Measurements from ENCODE around the gene PRR36. TPM values are rescaled to one million over a fixed set of nuclear protein-coding genes. Genes with fewer than 3 reads are reported as not detected.
A peak's percentile ranks its signal among the peaks of the same experiment; 100 is the strongest.

The PRR36 gene
- total and polyA plus RNA-seq, 12 donors: 0.01 to 0.07 (median 0.05) TPM; not detected in 9

DNA sequence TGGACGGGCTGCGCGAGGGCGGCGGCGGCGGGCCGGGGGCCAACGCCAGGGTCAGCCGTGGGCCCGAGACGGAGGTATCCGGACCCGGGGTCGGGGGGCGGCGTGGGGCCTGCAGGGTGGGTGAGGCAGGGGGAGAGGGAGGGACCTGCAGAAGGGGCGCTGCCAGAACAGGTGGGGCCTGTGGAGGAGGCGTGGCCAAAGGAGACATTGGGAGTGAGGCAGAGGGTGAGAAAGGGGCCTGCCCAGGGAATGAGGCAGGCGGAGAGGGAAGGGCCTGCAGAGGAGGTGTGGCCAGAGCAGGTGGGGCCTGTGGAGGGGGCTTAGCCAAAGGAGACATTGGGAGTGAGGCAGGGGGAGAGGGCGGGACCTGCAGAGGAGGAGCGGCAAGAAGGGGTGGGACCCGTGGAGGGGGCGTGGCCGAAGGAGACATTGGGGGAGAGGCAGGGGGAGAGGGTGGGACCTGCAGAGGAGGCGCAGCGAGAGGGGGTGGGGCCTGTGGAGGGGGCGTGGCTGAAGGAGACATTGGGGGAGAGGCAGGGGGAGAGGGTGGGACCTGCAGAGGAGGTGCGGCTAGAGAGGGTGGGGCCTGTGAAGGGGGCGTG, 4.2 kb downstream of the PRR36 start:
- peaks cover 6 to 67% (median 55%) of the 10 kb centered on the region in 7 donors for H3K27me3 ChIP-seq
- intact Hi-C loops (cut with DNase I): no loop called here
- WGBS, 2 donors: 16 to 24% methylated on average over 30 of the region's 30 CpGs
- peak overlapping the region in 9 of 10 donors; percentile 27 to 56 (median 46) for H3K4me3 ChIP-seq
- TF ChIP-seq, protein P1, sequence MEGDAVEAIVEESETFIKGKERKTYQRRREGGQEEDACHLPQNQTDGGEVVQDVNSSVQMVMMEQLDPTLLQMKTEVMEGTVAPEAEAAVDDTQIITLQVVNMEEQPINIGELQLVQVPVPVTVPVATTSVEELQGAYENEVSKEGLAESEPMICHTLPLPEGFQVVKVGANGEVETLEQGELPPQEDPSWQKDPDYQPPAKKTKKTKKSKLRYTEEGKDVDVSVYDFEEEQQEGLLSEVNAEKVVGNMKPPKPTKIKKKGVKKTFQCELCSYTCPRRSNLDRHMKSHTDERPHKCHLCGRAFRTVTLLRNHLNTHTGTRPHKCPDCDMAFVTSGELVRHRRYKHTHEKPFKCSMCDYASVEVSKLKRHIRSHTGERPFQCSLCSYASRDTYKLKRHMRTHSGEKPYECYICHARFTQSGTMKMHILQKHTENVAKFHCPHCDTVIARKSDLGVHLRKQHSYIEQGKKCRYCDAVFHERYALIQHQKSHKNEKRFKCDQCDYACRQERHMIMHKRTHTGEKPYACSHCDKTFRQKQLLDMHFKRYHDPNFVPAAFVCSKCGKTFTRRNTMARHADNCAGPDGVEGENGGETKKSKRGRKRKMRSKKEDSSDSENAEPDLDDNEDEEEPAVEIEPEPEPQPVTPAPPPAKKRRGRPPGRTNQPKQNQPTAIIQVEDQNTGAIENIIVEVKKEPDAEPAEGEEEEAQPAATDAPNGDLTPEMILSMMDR (IDR thresholded peaks at IDR 0.05): no peak
- peak in 1 of 2 donors; percentile 29 for DNase-seq
- peak overlapping the region in 2 of 10 donors; percentile 19 to 50 for H3K27ac ChIP-seq
- peaks cover 8 to 57% (median 38%) of the 10 kb centered on the region in 9 donors for H3K4me1 ChIP-seq
- no peaks in the 10 kb centered on the region for H3K36me3 ChIP-seq
- H3K9me3 ChIP-seq: no peaks in the 10 kb centered on the region
- ATAC-seq: peak in 2 of 8 donors; percentile 4 to 25

DNA sequence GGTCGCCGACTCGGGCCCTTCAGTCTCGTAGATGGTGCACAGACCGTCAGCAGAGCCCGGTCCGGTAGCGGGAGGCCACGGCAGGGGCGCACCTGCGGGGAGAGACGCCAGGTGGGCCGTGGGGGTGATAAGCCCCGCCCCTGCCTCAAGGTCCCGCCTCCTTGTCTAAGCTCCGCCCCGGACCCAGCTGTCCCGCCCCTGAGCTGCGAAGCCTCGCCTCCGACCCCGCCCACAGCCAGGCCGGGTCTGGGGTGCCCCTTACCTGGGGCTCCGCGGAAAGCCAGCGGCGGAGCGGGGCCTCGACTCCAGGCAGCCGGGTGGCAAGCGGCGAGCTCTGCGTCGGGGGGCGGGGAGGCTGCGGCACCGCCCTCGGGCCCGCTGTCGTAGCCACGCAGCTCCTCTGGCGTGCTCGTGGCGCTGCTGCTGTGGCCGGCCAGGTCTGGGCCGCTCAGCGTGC, 4.7 kb downstream of the PRR36 start:
- ATAC-seq (peak; percentile 12 to 59 (median 27)), DNase-seq (peak; percentile 30 to 66)
- intact Hi-C loops (cut with DNase I): no loop called here
- WGBS, 2 donors: 2 to 4% methylated on average over 42 to 47 of the region's 47 CpGs
- Histone ChIP-seq H3K27ac (peak overlapping the region in 4 of 10 donors; percentile 19 to 50 (median 24)), H3K9me3 (no peaks in the 10 kb centered on the region), H3K36me3 (no peaks in the 10 kb centered on the region), H3K4me3 (peak overlapping the region; percentile 23 to 56 (median 46)), H3K27me3 (peaks cover 6 to 67% (median 56%) of the 10 kb centered on the region in 7 donors), H3K4me1 (peaks cover 8 to 53% (median 38%) of the 10 kb centered on the region in 9 donors)
- TF ChIP-seq, protein P1 (IDR thresholded peaks at IDR 0.05): peak in 4 of 9 donors; percentile 1 to 41 (median 21)

DNA sequence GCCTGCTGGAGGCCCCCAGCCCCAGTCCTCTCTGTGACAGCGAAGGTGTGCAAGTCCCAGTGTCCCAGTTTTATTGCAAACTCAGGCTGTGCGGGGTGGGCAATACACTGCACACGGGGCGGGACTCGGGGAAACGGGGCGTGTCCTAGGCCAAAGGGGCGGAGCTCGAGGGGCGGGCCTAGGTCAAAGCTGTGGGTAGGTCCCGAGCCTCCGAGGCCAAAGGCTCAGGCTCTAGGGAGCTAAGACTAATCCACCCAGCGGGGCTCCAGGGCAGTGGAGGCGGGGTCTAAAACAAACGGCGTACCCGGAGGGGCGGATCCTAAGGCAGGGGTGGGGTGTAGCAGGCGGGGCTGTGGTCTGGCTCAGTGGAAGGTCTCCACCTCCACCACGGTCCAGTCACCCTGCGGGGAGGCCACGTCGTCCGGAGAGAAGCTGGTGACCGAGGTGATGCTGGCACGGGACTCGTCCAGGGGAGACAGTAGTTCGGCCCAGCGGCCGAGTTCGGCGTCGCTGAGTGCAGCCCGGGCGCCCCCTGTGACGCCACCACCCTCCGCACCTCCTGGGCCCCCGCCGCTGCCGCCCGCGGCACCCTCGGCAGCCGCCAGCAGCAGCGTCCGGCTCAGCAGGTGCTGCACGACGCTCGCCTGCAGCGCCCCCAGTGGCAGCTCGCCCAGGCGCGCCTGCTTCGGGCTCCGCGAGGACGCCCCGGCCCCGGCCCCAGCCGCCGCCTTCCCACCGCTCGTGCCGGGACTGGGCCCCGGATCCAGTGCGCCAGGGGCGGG, 5.3 kb downstream of the PRR36 start:
- H3K4me3 ChIP-seq: peak overlapping the region; percentile 23 to 56 (median 46)
- intact Hi-C loops (cut with DNase I): no loop called here
- H3K4me1 ChIP-seq: peaks cover 8 to 49% (median 35%) of the 10 kb centered on the region in 9 donors
- peak in 7 of 8 donors; percentile 35 to 84 (median 59) for ATAC-seq
- H3K27ac ChIP-seq: peak overlapping the region in 3 of 10 donors; percentile 20 to 50 (median 28)
- 1 to 2% methylated on average over 49 to 67 of the region's 67 CpGs for WGBS, 2 donors
- peaks cover 0 to 3% (median 0%) of the 10 kb centered on the region in 9 donors for H3K36me3 ChIP-seq
- DNase-seq: peak; percentile 53 to 69
- peaks cover 6 to 67% (median 59%) of the 10 kb centered on the region in 7 donors for H3K27me3 ChIP-seq
- TF ChIP-seq, protein P1 (IDR thresholded peaks at IDR 0.05): peak; percentile 61 to 88 (median 80)
- no peaks in the 10 kb centered on the region for H3K9me3 ChIP-seq

DNA sequence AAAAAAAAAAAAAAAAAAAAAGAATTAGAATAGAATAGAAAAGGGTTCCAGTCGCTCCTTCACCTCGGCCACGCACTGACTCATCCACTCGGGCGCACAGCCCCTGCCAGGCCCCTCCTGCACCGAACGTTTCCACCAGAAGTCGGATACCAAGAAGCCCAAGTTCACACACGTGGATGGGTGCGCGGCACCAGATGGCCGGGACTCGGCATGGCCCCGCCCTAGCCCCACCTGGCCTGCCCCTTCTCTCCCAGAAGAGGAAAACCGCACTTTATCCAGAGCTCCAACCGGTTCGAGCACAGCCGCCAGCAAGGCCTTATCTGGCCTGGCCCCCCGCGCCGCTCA, 5.9 kb downstream of the PRR36 start:
- DNase-seq: no peak
- intact Hi-C loops (cut with DNase I): no loop called here

More for the DNA sequence above, 5.9 kb downstream of the PRR36 start:
- H3K27me3 ChIP-seq: peaks cover 10 to 67% (median 54%) of the 10 kb centered on the region in 7 donors
- H3K4me3 ChIP-seq: peak overlapping the region in 7 of 10 donors; percentile 36 to 56 (median 46)
- 7 to 22% methylated on average over 21 of the region's 21 CpGs for WGBS, 2 donors
- TF ChIP-seq, protein P1 (IDR thresholded peaks at IDR 0.05): no peak
- no peak for ATAC-seq
- H3K4me1 ChIP-seq: peaks cover 8 to 43% (median 31%) of the 10 kb centered on the region in 9 donors
- H3K36me3 ChIP-seq: peaks cover 0 to 8% (median 0%) of the 10 kb centered on the region in 9 donors
- H3K9me3 ChIP-seq: no peaks in the 10 kb centered on the region
- no peak overlapping the region for H3K27ac ChIP-seq
